Stimulated activated CD4-positive, alpha-beta T cell treated with anti-CD3 and anti-CD28 coated beads, Interleukin-1b, Interleukin-23, amount 100 ng/mL, for 4 hours (primary cell): ENCODE data around the gene MEIS3.
"Not testable (repeated sequence)": the region's sequence is repeated elsewhere in the genome, so short reads cannot be mapped to it uniquely, and the experiment has no call there.

ENCODE experiments used
- DNase-seq, 2 donors: peaks; one replicate each; pipeline ENCODE4 v3.0.0-alpha.2; 2020; ENCODE audit warnings: low read depth in 2 of 2

MEIS3 gene

DNA sequence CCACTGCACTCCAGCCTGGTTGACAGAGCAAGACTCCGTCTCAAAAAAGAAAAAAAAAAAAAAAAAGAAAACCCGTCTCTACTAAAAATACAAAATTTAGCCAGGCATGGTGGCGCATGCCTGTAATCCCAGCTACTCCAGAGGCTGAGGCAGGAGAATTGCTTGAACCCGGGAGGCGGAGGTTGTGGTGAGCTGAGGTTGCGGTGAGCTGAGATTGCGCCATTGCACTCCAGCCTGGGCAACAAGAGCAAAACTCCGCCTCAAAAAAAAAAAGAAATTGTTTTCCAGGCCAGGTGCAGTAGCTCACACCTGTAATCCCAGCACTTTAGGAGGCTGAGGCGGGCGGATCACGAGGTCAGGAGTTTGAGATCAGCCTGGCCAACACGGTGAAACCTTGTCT lies 32.7 kb downstream of the MEIS3 start:
- DNase-seq = not testable (repeated sequence)

DNA sequence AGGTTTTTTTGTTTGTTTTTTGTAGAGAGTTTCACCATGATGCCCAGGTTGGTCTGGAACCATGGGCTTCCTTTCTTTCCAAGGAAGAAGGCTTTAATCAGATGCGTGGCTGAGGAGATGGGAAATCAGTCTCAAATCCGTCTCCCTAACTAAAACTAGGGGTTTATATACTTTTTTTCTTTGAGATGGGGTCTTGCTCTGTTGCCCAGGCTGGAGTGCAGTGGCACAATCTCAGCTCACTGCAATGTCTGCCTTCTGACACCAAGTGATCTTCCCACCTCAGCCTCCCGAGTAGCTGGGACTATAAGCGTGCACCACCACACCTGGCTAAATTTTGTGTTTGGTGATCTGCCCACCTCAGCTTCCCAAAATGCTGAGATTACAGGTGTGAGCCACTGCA lies 34.8 kb downstream of the MEIS3 start:
- DNase-seq = not testable (repeated sequence)

DNA sequence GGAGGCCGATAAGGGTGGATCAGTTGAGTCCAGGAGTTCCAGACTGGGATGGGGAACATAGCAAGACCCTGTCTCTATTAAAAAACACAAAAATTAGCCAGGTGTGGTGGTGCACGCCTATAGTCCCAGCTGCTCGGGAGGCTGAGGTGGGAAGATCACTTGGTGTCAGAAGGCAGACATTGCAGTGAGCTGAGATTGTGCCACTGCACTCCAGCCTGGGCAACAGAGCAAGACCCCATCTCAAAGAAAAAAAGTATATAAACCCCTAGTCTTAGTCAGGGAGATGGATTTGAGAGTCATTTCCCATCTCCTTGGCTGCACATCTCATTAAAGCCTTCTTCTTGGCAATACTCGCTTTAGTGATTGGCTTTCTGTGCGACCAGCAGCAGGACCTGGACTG lies 35.4 kb downstream of the MEIS3 start:
- not testable (repeated sequence) for DNase-seq

DNA sequence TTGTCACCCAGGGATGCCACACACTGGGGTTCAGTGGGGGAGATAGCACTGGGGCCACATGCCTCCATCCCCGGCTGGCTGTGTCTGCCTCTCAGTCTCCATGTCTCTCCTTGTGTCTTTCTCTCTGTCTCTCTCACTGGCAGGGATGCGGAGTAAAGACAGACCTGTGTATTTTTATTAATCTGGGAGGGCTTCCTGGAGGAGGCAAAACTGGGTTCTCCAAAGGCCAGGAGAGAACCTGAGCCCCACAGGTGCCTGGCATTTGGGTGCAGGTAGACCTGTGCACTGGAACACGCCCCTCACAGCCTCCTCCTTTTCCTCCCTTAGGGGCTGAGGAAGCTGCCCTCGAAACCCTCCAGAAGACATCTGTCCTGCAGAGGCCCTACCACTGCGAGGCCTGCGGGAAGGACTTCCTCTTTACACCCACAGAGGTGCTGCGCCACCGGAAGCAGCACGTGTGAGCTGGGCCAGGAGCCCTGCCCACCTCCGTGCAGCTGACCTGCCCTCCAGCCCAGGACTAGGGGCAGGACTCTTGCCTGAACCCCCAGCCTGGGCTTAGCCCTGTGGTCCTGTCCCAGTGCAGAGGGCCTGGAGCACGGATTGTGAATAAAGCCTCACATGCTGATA lies 37.6 kb downstream of the MEIS3 start:
- DNase-seq = no peak

DNA sequence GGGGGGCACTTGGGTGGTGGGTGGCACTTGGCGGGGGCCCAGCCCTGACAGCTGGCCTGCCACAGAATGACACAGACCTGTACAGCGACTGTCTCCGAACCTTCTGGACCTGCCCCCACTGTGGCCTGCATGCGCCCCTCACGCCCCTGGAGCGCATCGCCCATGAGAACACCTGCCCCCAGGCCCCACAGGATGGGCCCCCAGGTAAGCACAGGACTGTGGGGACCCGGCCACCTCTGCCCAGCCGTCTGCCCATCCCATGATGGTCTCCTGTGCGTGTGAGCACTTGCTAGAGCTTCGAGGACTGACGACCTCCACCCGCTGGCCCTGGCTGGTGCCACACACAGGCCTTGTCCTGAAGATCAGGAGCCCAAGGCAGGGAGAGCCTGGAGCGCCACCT lies 38.2 kb downstream of the MEIS3 start:
- no peak for DNase-seq

DNA sequence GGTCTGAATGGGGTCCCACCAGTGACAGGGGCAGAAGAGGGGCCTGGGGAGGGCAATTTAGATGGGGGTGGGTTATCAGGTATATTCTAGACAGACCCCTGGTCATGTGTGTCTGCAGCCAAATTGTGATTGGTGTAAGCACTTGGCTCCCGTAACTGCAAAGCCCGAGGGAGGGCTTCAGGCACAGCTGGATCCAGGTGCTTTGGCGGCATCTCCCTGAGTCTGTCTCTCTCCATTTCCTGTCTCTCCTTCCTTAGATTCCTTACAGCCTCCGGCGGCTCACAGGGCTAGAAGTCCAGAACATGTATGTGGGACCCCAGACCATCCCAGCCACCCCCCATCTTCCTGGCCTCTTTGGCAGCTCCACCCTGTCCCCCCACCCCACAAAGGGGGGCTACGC lies 38.8 kb downstream of the MEIS3 start:
- no peak for DNase-seq

DNA sequence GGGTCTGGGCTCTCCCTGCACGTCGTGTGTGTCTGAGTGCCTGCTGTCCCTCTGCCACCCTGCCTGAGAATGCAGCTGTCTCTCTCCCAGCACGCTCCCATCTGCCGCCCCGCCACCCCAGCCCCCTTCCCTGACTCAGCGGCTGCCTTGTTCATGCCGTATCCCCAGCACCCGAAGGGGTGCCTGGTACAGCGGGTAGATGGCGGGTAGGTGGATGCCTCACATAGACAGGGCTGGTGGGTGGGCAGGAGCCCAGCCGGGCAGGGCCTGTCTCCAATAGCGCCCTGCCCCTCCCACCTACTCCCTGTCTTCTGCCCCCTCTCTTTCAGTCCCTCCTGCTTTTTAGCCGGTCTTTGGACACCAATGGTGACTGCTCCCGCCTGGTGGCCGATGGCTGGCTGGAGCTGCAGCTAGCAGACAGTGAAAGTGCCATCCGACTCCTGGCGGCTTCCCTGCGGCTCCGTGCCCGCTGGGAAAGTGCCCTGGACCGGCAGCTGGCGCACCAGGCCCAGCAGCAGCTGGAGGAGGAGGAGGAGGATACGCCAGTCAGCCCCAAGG lies 39.9 kb downstream of the MEIS3 start:
- no peak for DNase-seq

DNA sequence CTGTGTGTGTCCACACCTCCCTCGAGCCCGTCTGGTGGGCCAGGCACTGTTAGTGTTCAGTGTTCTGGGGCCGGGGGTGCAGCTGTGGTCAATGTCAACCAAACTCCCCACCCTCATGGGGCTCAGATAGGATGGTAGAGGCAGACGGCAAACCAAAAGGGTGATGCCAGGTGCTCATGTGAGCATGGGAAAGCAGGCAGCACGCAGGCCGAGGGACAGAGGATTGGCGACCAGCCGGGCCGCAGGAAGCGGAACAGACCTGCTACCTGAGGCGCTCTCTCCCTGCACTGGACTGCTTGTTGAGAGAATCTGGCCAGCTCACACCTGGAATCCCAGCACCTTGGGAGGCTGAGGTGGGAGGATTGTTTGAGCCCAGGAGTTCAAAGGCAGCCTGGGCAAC lies 41.1 kb downstream of the MEIS3 start:
- DNase-seq = no peak

DNA sequence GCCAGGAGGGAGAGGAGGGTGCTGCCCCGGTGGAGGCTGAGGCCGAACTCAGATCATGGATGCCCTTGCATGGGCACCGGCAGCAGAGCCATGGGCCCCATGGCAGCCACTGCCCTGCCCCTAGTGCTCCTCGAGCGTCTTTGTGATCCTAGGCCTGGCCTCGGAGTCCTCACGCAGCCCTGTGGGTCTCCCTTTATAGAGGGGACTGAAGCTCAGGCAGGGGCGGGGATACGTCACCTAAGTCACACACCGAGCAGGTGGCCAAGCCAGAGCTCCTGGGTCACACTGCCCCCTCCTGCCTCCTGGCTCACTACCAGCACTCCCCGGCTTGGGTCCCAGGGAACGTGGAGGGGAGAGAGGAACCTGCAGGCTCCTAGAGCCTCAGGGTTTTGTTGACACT lies 41.5 kb downstream of the MEIS3 start:
- DNase-seq = no peak

DNA sequence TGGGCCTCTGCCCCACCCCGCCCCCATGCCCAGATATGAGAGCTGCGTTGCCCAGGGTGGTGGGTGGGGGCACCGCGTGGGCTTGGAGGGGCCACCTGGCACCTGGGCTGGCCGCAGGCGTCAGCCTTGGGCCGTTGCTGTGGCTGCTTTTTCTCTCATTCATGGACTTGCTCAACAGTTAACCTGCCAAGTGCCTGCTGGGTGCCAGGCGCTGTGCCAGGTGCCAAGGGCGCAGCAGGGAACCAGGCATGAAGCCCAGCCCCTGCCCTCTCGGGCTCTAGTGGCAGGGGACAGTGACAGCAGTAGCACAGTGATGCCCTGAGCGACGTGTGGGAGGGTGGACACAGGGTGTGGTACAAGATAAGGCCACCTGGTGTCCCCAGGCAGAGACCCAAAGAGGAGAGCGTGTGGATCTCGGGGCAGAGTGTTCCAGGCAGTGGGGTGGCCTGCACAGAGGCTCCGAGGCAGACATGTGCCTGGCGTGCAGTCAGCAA lies 42.1 kb downstream of the MEIS3 start:
- DNase-seq = no peak

DNA sequence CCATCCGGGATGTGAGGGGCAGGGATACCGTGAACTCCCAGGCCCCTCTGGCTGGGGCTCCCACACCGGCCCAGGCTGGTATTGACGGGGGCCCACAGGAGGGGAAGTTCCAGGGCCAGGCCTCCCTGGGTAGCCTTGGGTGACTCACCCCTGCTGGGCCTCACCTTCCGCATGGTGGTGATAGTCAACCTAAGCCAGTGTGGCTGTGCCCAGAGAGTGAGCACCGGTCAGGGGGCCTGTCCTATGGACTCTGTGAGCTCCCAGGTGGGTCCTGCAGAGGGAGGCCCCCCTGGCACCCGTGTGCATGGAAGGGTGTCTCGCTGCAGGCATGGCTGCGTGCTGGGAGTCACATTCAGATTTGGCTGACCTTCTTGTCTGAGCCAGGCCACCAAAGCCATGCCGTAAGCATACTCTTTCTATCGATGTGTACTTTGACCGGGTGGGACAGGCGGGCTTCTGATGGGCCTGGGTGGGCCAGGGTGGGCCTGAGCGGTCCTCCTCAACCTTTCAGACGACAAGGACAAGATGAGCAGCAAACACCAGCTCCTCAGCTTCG lies 42.7 kb downstream of the MEIS3 start:
- DNase-seq = no peak

DNA sequence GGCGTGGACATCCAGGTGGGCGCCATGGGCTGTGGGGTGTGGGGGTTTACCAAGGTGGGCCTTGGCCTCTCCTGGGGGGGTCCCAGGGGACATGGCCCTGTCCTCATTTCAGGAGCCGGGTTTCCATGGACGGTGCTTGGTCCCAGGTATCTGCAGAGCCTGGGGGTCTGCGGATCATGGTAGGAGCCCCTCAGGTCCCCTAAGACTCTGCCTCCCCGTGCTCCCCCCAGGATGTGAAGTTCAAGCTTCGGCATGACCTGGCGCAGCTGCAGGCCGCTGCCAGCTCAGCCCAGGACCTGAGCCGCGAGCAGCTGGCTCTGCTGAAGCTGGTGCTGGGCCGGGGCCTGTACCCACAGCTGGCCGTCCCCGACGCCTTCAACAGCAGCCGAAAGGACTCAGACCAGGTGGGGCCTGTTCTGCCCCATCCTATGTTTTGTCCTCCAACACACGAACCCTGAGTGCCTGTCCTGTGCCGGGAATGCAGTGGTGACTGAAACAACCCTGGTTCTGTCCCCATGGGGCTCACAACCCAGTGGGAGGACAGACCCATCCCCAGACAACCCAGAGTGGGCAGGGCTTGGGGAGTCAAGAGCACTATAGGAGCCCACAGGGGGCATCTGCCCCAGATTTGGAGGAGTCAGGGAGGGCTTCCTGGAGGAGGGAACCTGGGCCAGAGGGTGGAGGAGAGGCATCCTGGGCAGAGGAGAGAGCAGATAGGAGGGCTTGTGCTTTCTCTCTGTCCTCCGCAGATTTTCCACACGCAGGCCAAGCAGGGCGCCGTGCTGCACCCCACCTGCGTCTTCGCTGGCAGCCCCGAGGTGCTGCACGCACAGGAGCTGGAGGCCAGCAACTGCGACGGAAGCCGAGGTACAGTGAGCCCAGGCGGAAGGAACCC lies 43.4 kb downstream of the MEIS3 start:
- no peak for DNase-seq

DNA sequence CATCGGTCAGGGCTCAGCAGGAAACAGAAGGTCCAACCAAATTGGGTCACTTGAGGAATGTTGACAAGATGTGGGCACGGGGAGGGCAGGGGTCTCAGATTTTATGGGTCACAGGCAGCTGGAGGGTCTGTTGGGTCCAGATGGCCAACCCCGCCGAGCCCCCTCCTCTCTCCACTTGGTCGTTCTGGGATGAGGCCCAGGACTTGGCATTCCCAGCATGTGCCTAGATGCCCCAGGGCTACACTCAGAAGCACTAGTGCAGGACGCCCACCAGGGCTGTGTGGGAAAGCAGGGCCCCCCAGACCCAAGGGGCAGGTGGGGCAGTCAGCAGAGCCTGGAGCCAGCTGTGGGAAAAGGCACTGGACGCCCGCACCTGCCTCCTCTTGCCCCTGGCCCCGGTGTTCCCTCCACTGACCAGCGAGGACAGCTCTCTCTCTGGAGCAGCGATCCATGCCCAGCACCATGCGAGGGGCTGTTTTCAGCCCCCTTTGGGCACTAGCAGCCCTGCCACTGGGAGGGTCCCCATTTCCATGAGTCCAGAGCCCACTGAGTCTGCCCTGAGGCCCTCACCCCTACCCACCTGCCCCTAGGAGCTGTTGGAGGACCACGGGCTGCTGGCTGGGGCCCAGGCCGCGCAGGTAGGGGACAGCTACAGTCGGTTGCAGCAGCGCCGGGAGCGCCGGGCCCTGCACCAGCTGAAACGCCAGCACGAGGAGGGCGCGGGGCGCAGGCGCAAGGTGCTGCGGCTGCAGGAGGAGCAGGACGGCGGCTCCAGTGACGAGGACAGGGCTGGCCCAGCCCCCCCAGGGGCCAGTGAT lies 44.2 kb downstream of the MEIS3 start:
- DNase-seq = no peak

DNA sequence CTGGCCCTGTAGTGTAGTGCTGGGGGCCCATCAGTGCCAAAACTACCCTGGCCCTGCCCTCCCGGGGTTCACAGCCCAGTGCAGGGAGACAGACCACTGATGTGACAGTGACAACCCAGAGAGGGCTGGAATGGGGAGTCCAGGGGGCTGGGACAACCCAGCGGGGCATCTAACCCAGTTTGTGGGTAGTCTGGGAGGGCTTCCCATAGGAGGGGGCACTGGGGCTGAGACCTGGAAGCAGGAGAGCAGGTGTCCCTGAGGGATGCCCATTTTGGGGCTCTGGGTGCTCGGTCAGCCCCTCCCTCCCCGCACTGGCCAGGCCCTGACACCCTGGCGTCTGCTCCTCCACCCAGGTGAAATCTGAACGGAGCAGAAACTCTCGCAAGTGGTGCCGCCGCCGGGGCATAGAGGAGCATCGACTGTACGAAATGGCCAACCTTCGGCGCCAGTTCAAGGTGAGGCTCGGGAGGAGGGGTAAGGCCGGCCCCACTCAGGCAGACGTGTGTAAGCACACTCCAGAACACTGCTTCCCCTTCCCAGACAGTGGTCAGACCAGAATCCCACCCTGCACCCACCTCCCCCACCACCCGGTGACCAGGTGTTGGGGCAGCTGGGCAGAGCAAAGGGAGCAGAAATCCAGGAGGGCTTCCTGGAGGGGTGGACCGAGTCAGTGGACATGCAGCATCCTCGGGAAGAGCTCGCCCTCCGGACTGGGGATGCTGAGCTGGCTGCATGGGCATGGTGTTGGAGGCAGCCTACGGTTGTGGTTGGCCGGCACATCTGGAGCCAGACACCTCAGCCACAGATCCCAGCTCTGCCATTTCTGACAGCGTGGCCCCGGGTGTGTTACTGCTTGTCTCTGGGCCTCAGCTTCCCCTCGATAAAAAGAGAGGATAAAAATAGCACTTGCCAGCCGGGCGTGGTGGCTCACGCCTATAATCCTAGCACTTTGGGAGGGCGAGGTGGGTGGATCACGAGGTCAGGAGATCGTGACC lies 45.8 kb downstream of the MEIS3 start:
- DNase-seq = no peak

DNA sequence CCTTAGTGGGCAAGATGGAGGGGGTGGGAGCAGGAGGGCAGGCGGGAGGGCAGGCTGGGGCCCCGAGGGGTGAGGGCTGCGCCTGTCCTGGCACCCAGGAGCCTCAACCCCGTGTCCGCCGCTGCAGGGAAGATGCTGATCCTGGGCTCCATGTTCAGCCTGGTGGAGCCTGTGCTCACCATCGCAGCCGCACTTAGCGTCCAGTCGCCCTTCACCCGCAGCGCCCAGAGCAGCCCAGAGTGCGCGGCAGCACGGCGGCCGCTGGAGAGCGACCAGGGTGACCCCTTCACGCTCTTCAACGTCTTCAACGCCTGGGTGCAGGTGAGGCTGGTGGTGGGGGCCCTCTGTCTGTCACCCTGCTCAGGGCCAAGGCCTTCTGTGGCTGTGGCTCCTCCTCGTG lies 46.7 kb downstream of the MEIS3 start:
- DNase-seq = no peak

DNA sequence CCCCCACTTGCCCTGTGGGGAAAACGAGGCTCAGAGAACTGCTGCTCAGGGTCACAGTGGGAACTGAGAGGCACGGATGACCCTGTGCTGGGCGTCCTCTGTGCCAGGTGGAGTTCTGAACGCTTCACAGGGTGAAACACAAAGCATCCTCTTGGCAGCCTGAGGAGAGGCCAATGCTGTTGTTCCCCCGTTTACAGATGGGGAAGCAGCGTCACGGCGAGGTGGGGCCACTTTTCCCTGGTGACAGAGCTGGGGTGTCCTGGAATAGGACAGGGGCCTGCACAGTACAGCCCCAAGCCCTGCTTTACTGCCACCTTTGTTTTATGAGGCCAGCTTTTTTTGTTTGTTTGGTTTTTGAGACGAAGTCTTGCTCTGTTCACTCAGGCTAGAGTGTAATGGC lies 48.1 kb downstream of the MEIS3 start:
- DNase-seq = no peak

DNA sequence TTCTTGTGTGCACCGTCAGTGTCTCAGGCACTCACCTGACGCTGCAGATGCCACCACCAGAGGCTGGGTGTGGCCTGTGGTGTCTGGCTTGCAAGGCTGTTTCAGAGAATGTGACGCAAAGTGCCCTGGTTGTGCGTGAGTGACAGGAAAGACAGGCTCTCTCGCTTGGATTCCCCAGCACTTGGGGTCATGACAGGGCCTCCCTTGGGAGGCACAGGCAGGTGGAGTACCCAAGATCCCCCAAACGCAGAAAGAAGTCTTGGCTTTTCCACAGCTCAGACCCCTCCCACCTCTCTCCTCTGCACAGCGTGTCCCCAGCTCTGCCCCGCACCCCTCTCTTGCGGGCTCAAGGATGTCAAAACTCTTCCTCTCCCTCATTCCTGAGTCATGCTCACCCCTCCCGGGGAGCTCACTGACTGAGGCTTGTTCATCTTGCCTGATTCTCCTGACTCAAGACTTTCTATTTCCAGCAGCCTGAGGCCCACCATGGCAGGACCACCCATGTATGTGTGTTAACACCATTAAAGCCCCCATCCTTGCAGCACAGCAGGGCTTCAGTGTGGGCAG lies 49.2 kb downstream of the MEIS3 start:
- no peak for DNase-seq

DNA sequence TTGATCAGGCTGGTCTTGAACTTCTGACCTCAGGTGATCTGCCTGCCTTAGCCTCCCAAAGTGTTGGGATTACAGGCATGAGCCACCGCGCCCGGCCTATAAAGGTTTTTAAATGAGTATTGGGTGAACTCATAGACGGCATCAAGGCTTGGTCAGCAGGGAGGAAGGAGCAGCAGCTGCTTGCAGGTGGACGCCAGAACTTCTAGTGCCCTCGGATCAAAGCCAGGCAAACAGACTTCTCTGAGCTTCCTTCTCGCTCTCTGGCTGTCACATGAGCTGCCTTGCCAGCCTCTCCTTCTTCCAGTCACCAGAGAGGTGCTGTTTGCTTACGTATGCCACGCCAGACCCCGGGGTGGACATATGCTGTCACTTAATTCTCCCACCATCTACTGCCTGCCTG lies 53.9 kb downstream of the MEIS3 start:
- DNase-seq = not testable (repeated sequence)

DNA sequence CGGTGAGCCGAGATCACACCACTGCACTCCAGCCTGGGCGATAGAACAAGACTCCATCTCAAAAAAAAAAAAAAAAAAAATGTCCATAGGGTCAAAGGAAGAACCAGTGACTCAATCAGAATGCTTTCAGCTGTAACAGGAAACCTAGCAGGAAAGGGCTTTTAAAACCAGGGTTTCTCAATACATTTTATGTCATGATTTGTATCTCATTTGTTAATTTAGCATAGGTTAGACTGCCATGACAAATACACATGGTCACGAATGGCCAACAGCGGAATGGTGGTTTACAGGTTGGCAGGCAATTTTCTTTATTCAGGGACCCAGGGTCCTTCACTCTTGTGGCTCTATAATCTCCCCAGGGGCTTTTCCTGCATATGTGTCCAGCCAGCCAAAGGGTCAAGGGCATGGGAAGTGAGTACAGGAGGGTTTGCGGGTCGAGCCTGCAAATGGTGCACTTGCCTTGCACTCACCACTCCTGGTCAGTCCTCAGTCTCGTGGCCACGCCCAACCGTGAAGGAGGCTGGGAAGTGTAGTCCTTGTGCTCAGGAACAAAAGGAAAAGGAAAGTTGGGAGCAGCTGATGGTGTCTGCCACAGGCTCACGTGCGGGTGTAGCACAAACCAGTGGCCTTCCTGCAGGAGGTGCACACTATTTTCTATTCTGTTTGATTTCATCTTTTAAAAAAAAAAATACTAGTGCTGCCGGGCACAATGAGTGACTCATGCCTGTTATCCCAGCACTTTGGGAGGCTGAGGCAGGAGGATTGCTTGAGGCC lies 55.4 kb downstream of the MEIS3 start:
- DNase-seq = no peak
